Measurements from ENCODE around the gene PCDHGB7. TPM values are rescaled to one million over a fixed set of nuclear protein-coding genes. Genes with fewer than 3 reads are reported as not detected.

The PCDHGB7 gene
- total RNA-seq, 2 donors: 3.7 to 3.8 TPM

Other genes with a start within 250 kb of the PCDHGB7 start
- gene PCDHB7, start 245.0 kb upstream of the PCDHGB7 start, total RNA-seq: under 1 TPM; under 0.01 TPM
- under 1 TPM in 1 of 2 donors, not detected in 1; under 0.01 TPM for gene PCDHB8, start 239.9 kb upstream of the PCDHGB7 start, total RNA-seq
- gene PCDHB16, start 235.3 kb upstream of the PCDHGB7 start, total RNA-seq: not detected
- gene PCDHB9, start 230.5 kb upstream of the PCDHGB7 start, total RNA-seq: under 1 TPM in 1 of 2 donors, not detected in 1; under 0.01 TPM
- gene PCDHB10, start 225.3 kb upstream of the PCDHGB7 start, total RNA-seq: under 1 TPM in 1 of 2 donors, not detected in 1; under 0.01 TPM
- gene PCDHB11, start 218.1 kb upstream of the PCDHGB7 start, total RNA-seq: not detected
- gene PCDHB12, start 209.0 kb upstream of the PCDHGB7 start, total RNA-seq: under 1 TPM in 1 of 2 donors, not detected in 1; under 0.01 TPM
- gene PCDHB13, start 203.8 kb upstream of the PCDHGB7 start, total RNA-seq: under 1 TPM; under 0.01 to 0.34 TPM
- under 1 TPM in 1 of 2 donors, not detected in 1; under 0.01 TPM for gene PCDHB14, start 194.3 kb upstream of the PCDHGB7 start, total RNA-seq
- gene PCDHB15, start 172.3 kb upstream of the PCDHGB7 start, total RNA-seq: not detected
- gene SLC25A2, start 113.6 kb upstream of the PCDHGB7 start, total RNA-seq: not detected
- 10 to 100 TPM; 24.8 to 46.6 TPM for gene TAF7, start 96.9 kb upstream of the PCDHGB7 start, total RNA-seq
- gene PCDHGA1, start 87.2 kb upstream of the PCDHGB7 start, total RNA-seq: under 1 TPM; under 0.01 TPM
- under 1 TPM; 0.67 to 0.69 TPM for gene PCDHGA2, start 78.9 kb upstream of the PCDHGB7 start, total RNA-seq
- gene PCDHGA3, start 73.8 kb upstream of the PCDHGB7 start, total RNA-seq: under 1 TPM; 0.67 to 0.69 TPM
- under 1 TPM; 0.33 to 0.69 TPM for gene PCDHGB1, start 67.6 kb upstream of the PCDHGB7 start, total RNA-seq
- 1 to 10 TPM in 1 of 2 donors, under 1 TPM in 1; 0.67 to 1.0 TPM for gene PCDHGA4, start 62.7 kb upstream of the PCDHGB7 start, total RNA-seq
- 1 to 10 TPM in 1 of 2 donors, under 1 TPM in 1; 0.67 to 1.0 TPM for gene PCDHGB2, start 57.7 kb upstream of the PCDHGB7 start, total RNA-seq
- gene PCDHGA5, start 53.5 kb upstream of the PCDHGB7 start, total RNA-seq: under 1 TPM; under 0.01 to 0.69 TPM
- gene PCDHGB3, start 47.4 kb upstream of the PCDHGB7 start, total RNA-seq: under 1 TPM; 0.69 to 1.00 TPM
- 1 to 10 TPM in 1 of 2 donors, under 1 TPM in 1; 1.00 to 2.1 TPM for gene PCDHGA6, start 43.8 kb upstream of the PCDHGB7 start, total RNA-seq
- 1 to 10 TPM in 1 of 2 donors, under 1 TPM in 1; 0.67 to 1.0 TPM for gene PCDHGA7, start 34.9 kb upstream of the PCDHGB7 start, total RNA-seq
- 1 to 10 TPM; 5.3 to 5.9 TPM for gene PCDHGB4, start 30.0 kb upstream of the PCDHGB7 start, total RNA-seq
- gene PCDHGA8, start 25.0 kb upstream of the PCDHGB7 start, total RNA-seq: under 1 TPM; 0.34 to 0.67 TPM
- gene PCDHGB5, start 19.7 kb upstream of the PCDHGB7 start, total RNA-seq: 10 to 100 TPM in 1 of 2 donors, 1 to 10 TPM in 1; 8.7 to 12.0 TPM
- gene PCDHGA9, start 14.9 kb upstream of the PCDHGB7 start, total RNA-seq: 1 to 10 TPM in 1 of 2 donors, under 1 TPM in 1; 1.00 to 1.4 TPM
- gene PCDHGB6, start 9.7 kb upstream of the PCDHGB7 start, total RNA-seq: 1 to 10 TPM; 1.4 to 1.7 TPM
- 1 to 10 TPM; 4.5 to 5.0 TPM for gene PCDHGA10, start 4.7 kb upstream of the PCDHGB7 start, total RNA-seq
- 1 to 10 TPM; 3.7 to 4.8 TPM for gene PCDHGA11, start 3.4 kb downstream of the PCDHGB7 start, total RNA-seq
- 10 to 100 TPM; 28.0 to 36.8 TPM for gene PCDHGA12, start 12.8 kb downstream of the PCDHGB7 start, total RNA-seq
- gene PCDHGC3, start 58.3 kb downstream of the PCDHGB7 start, total RNA-seq: 10 to 100 TPM; 50.2 to 64.6 TPM
- gene PCDHGC4, start 67.4 kb downstream of the PCDHGB7 start, total RNA-seq: 1 to 10 TPM; 1.4 to 1.7 TPM
- 1 to 10 TPM; 1.0 to 2.0 TPM for gene PCDHGC5, start 71.4 kb downstream of the PCDHGB7 start, total RNA-seq
- 10 to 100 TPM; 12.4 to 23.3 TPM for gene DIAPH1, start 201.3 kb downstream of the PCDHGB7 start, total RNA-seq
- 10 to 100 TPM; 47.5 to 50.3 TPM for gene HDAC3, start 219.2 kb downstream of the PCDHGB7 start, total RNA-seq
- gene RELL2, start 219.3 kb downstream of the PCDHGB7 start, total RNA-seq: 1 to 10 TPM; 4.8 to 7.3 TPM
- 10 to 100 TPM; 20.0 to 22.3 TPM for gene FCHSD1, start 233.7 kb downstream of the PCDHGB7 start, total RNA-seq

Measured in melanocyte of skin (primary cell).